GM12874 (cell line): Measurements from ENCODE around the gene CIAPIN1.

ENCODE experiments used
- CTCF ChIP-seq: IDR thresholded peaks from 2 replicates; pipeline ENCODE4 v1.5.1; 2011; ENCODE audit warnings: low read depth, mild to moderate bottlenecking, control low read depth, low read length, moderate library complexity; ENCODE audit not compliant: insufficient read depth

CIAPIN1 gene

GRCh38 chr16:57427307-57427706 lies 19.9 kb downstream of the CIAPIN1 start:
- no peak for TF ChIP-seq CTCF

GRCh38 chr16:57426356-57426755 lies 20.8 kb downstream of the CIAPIN1 start:
- TF ChIP-seq CTCF: no peak

- TF ChIP-seq CTCF: no peak
Measured at GRCh38 chr16:57424583-57424982, 22.6 kb downstream of the CIAPIN1 start.

GRCh38 chr16:57423152-57423551 lies 24.0 kb downstream of the CIAPIN1 start:
- TF ChIP-seq CTCF: no peak

- TF ChIP-seq CTCF: peak; percentile 57
Measured at GRCh38 chr16:57422026-57422944, 24.9 kb downstream of the CIAPIN1 start.

- 0 out of 2 replicates have a peak, but pooled peaks have one; percentile 12 for TF ChIP-seq CTCF
Measured at GRCh38 chr16:57419506-57419905, 27.7 kb downstream of the CIAPIN1 start.

GRCh38 chr16:57416084-57416483 lies 31.1 kb downstream of the CIAPIN1 start:
- no peak for TF ChIP-seq CTCF
